SK-N-SH treated with all-trans-retinoic acid at 6 μM for 48 hours (cell line): ENCODE results near the gene HDAC1.

Experiments
- BACH2 ChIP-seq: fragments of 250-450 bp; sonication (Bioruptor Pico); IDR thresholded peaks from 2 replicates; pipeline ENCODE4 v1.9.0; 2021; ENCODE audit warnings: mild to moderate bottlenecking, borderline replicate concordance
- ESRRG ChIP-seq: fragments of 250-450 bp; sonication (Bioruptor Pico); IDR thresholded peaks from 2 replicates; pipeline ENCODE4 v1.6.1; 2021; ENCODE audit warnings: mild to moderate bottlenecking
- ISL1 ChIP-seq: fragments of 250-450 bp; sonication (Bioruptor Pico); IDR thresholded peaks from 2 replicates; pipeline ENCODE4 v2.1.2; 2022; ENCODE audit warnings: mild to moderate bottlenecking, moderate library complexity
- TCF4 ChIP-seq: fragments of 250-450 bp; sonication (Bioruptor Pico); IDR thresholded peaks from 2 replicates; pipeline ENCODE4 v1.8.0; 2021; ENCODE audit warnings: mild to moderate bottlenecking, moderate library complexity, borderline replicate concordance
- TF ChIP-seq, protein P1 (sequence below): fragments of 250-450 bp; sonication (Bioruptor Pico); IDR thresholded peaks from 2 replicates; pipeline ENCODE4 v1.8.0; 2020; ENCODE audit warnings: mild to moderate bottlenecking, moderate library complexity, borderline replicate concordance
- TF ChIP-seq, protein P2 (sequence below): fragments of 250-450 bp; sonication (Bioruptor Pico); IDR thresholded peaks from 2 replicates; pipeline ENCODE4 v1.5.1; 2020; ENCODE audit warnings: low read depth, mild to moderate bottlenecking, moderate library complexity
- TF ChIP-seq, protein P3 (sequence below): fragments of 250-450 bp; sonication (Bioruptor Pico); IDR thresholded peaks from 2 replicates; pipeline ENCODE4 v1.5.1; 2021; ENCODE audit warnings: mild to moderate bottlenecking, moderate library complexity

DNA sequence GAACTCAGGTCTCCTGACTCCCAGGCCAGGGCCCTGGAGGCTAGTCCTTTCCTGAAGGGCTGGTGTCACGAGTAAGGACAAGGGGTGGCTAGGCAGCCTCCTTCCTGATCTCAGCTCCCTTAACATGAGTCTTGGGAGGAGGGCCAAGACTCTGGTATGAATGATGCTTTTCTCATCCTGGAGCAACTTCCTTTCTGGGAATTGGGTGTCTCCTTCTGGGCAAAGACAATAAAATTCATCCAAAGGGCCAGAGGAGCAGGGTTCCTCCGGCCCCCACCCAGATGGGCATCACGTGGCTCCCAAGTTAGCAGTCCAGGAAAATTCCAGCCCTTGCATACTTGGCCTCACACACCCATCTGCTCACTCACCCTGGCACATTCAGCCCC is 45.0 kb upstream of the HDAC1 start, which contains the start of gene FAM167B:
- TF ChIP-seq BACH2 (CRISPR knock-in tag) (no peak), TCF4 (CRISPR knock-in tag) (no peak), ESRRG (no peak), ISL1 (no peak)
- TF ChIP-seq, protein P1, sequence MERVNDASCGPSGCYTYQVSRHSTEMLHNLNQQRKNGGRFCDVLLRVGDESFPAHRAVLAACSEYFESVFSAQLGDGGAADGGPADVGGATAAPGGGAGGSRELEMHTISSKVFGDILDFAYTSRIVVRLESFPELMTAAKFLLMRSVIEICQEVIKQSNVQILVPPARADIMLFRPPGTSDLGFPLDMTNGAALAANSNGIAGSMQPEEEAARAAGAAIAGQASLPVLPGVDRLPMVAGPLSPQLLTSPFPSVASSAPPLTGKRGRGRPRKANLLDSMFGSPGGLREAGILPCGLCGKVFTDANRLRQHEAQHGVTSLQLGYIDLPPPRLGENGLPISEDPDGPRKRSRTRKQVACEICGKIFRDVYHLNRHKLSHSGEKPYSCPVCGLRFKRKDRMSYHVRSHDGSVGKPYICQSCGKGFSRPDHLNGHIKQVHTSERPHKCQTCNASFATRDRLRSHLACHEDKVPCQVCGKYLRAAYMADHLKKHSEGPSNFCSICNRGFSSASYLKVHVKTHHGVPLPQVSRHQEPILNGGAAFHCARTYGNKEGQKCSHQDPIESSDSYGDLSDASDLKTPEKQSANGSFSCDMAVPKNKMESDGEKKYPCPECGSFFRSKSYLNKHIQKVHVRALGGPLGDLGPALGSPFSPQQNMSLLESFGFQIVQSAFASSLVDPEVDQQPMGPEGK (CRISPR knock-in tag), result no peak
- TF ChIP-seq, protein P2, sequence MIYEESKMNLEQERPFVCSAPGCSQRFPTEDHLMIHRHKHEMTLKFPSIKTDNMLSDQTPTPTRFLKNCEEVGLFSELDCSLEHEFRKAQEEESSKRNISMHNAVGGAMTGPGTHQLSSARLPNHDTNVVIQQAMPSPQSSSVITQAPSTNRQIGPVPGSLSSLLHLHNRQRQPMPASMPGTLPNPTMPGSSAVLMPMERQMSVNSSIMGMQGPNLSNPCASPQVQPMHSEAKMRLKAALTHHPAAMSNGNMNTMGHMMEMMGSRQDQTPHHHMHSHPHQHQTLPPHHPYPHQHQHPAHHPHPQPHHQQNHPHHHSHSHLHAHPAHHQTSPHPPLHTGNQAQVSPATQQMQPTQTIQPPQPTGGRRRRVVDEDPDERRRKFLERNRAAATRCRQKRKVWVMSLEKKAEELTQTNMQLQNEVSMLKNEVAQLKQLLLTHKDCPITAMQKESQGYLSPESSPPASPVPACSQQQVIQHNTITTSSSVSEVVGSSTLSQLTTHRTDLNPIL, result no peak
- TF ChIP-seq, protein P3, sequence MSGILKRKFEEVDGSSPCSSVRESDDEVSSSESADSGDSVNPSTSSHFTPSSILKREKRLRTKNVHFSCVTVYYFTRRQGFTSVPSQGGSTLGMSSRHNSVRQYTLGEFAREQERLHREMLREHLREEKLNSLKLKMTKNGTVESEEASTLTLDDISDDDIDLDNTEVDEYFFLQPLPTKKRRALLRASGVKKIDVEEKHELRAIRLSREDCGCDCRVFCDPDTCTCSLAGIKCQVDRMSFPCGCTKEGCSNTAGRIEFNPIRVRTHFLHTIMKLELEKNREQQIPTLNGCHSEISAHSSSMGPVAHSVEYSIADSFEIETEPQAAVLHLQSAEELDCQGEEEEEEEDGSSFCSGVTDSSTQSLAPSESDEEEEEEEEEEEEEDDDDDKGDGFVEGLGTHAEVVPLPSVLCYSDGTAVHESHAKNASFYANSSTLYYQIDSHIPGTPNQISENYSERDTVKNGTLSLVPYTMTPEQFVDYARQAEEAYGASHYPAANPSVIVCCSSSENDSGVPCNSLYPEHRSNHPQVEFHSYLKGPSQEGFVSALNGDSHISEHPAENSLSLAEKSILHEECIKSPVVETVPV (CRISPR knock-in tag), result no peak
